Neural crest cell (in vitro differentiated cells): Measurements from ENCODE around the gene NCMAP. TPM values are rescaled to one million over a fixed set of nuclear protein-coding genes. Genes with fewer than 3 reads are reported as not detected.

Source experiments
- DNase-seq: peaks from one replicate; pipeline ENCODE4 v3.0.0; 2021; ENCODE audit warnings: low read depth, mixed read lengths, low spot score
- H3K27ac Mint-ChIP-seq: one replicate; pipeline ENCODE4 v1.8.0; 2021; ENCODE audit warnings: mild to moderate bottlenecking, mixed read lengths; ENCODE audit not compliant: unreplicated experiment
- H3K27me3 Mint-ChIP-seq: 2 replicates; pipeline ENCODE4 v1.8.0; 2021; ENCODE audit warnings: low read depth, mild to moderate bottlenecking, mixed read lengths
- H3K36me3 Mint-ChIP-seq: 2 replicates; pipeline ENCODE4 v1.8.0; 2021; ENCODE audit warnings: low read depth, mild to moderate bottlenecking, mixed read lengths
- H3K4me1 Mint-ChIP-seq: 2 replicates; pipeline ENCODE4 v1.8.0; 2021; ENCODE audit warnings: mixed read lengths
- H3K4me3 Mint-ChIP-seq: one replicate; pipeline ENCODE4 v1.8.0; 2021; ENCODE audit warnings: mild to moderate bottlenecking, mixed read lengths
- H3K9me3 Mint-ChIP-seq: 2 replicates; pipeline ENCODE4 v1.8.0; 2021; ENCODE audit warnings: mixed read lengths
- CTCF ChIP-seq: fragments of 200-600 bp; sonication (generic); conservative IDR thresholded peaks from 2 replicates; pipeline ENCODE4 v1.5.0; 2021; ENCODE audit warnings: antibody characterized with exemption, mild to moderate bottlenecking
- total RNA-seq: library from RNA; stranded (reverse); gene quantifications from 2 replicates; pipeline ENCODE4 v1.2.1, GENCODE V29; 2021

NCMAP gene
- total RNA-seq, 1 donor from 2014 or later = not detected

- Mint-ChIP-seq H3K4me3 (no peak overlapping the region), H3K4me1 (no peaks in the 10 kb centered on the region), H3K9me3 (no peaks in the 10 kb centered on the region), H3K36me3 (no peaks in the 10 kb centered on the region), H3K27me3 (peaks cover 21% of the 10 kb centered on the region), H3K27ac (no peak overlapping the region)
- TF ChIP-seq CTCF = no peak
- no peak for DNase-seq
Observed at GRCh38 chr1:24600551-24600950, 44.7 kb downstream of the NCMAP start.

- DNase-seq = no peak
- no peak overlapping the region for H3K27ac Mint-ChIP-seq
- H3K27me3 Mint-ChIP-seq = peaks cover 36% of the 10 kb centered on the region
- H3K4me1 Mint-ChIP-seq = no peaks in the 10 kb centered on the region
- no peaks in the 10 kb centered on the region for H3K9me3 Mint-ChIP-seq
- H3K4me3 Mint-ChIP-seq = no peak overlapping the region
- H3K36me3 Mint-ChIP-seq = no peaks in the 10 kb centered on the region
- no peak for TF ChIP-seq CTCF
Observed at GRCh38 chr1:24605534-24606295, 49.8 kb downstream of the NCMAP start.

GRCh38 chr1:24606296-24606605, 50.4 kb downstream of the NCMAP start:
- Mint-ChIP-seq H3K27me3 (peaks cover 35% of the 10 kb centered on the region), H3K36me3 (no peaks in the 10 kb centered on the region), H3K9me3 (no peaks in the 10 kb centered on the region), H3K4me3 (no peak overlapping the region), H3K27ac (no peak overlapping the region), H3K4me1 (no peaks in the 10 kb centered on the region)
- no peak for DNase-seq
- TF ChIP-seq CTCF = no peak

- no peaks in the 10 kb centered on the region for H3K9me3 Mint-ChIP-seq
- no peak overlapping the region for H3K27ac Mint-ChIP-seq
- H3K4me1 Mint-ChIP-seq = no peaks in the 10 kb centered on the region
Observed at GRCh38 chr1:24606621-24607020, 50.7 kb downstream of the NCMAP start.

GRCh38 chr1:24609949-24610517, 54.1 kb downstream of the NCMAP start:
- Mint-ChIP-seq H3K27ac (no peak overlapping the region), H3K9me3 (no peaks in the 10 kb centered on the region), H3K4me1 (no peaks in the 10 kb centered on the region), H3K36me3 (no peaks in the 10 kb centered on the region), H3K27me3 (peaks cover 41% of the 10 kb centered on the region), H3K4me3 (no peak overlapping the region)
- no peak for TF ChIP-seq CTCF
- no peak for DNase-seq

More at GRCh38 chr1:24606621-24607020, 50.7 kb downstream of the NCMAP start:
- TF ChIP-seq CTCF = no peak
- Mint-ChIP-seq H3K27me3 (peaks cover 37% of the 10 kb centered on the region), H3K36me3 (no peaks in the 10 kb centered on the region), H3K4me3 (no peak overlapping the region)
- no peak for DNase-seq
